Neural cell (in vitro differentiated cells): ENCODE measurements around the gene MARK1. TPM values are rescaled to one million over a fixed set of nuclear protein-coding genes. Genes with fewer than 3 reads are reported as not detected.

Experiments used
- H2AFZ ChIP-seq: fragments of 200-600, 300-800 bp; sonication (generic), shearing (Covaris generic); 2 replicates; pipeline ENCODE4 v1.6.0; 2014; ENCODE audit warnings: low read depth, mild to moderate bottlenecking, antibody characterized with exemption, low read length, moderate library complexity
- H3F3A ChIP-seq: fragments of 200-600 bp; shearing (Covaris generic); 2 replicates; pipeline ENCODE4 v1.6.1; 2016; ENCODE audit warnings: mild to moderate bottlenecking, moderate library complexity, mixed read lengths, antibody characterized with exemption, low read length; ENCODE audit not compliant: insufficient read depth, poor library complexity, severe bottlenecking
- H3K27ac ChIP-seq: fragments of 200-600, 300-800 bp; sonication (generic), shearing (Covaris generic); 2 replicates; pipeline ENCODE4 v1.5.1; 2014; ENCODE audit warnings: mild to moderate bottlenecking, low read length, moderate library complexity
- H3K27me3 ChIP-seq: fragments of 300-800, 200-600 bp; sonication (generic), shearing (Covaris generic); 2 replicates; pipeline ENCODE4 v1.6.0; 2014; ENCODE audit warnings: mild to moderate bottlenecking, low read depth, low read length, moderate library complexity; ENCODE audit not compliant: insufficient read depth
- H3K36me3 ChIP-seq: fragments of 300-800, 200-600 bp; sonication (generic), shearing (Covaris generic); 2 replicates; pipeline ENCODE4 v1.5.1; 2014; ENCODE audit warnings: mild to moderate bottlenecking, antibody characterized with exemption, low read length, moderate library complexity; ENCODE audit not compliant: insufficient read depth
- H3K4me2 ChIP-seq: fragments of 300-800, 200-600 bp; sonication (generic), shearing (Covaris generic); 2 replicates; pipeline ENCODE4 v1.6.0; 2014; ENCODE audit warnings: mild to moderate bottlenecking, low read length
- H3K4me3 ChIP-seq: fragments of 300-800, 200-600 bp; sonication (generic), shearing (Covaris generic); 2 replicates; pipeline ENCODE4 v1.5.1; 2014; ENCODE audit warnings: mild to moderate bottlenecking, low read length, moderate library complexity
- H3K79me2 ChIP-seq: fragments of 200-600 bp; shearing (Covaris generic); replicated peaks from 2 replicates; pipeline ENCODE4 v1.6.0; 2014; ENCODE audit warnings: mild to moderate bottlenecking, low read length, moderate library complexity; ENCODE audit not compliant: insufficient read depth
- H3K9ac ChIP-seq: fragments of 300-800, 200-600 bp; sonication (generic), shearing (Covaris generic); 2 replicates; pipeline ENCODE4 v1.6.1; 2016; ENCODE audit warnings: mild to moderate bottlenecking, low read length, mixed read lengths
- H3K9me2 ChIP-seq: fragments of 200-600 bp; shearing (Covaris generic); 2 replicates; pipeline ENCODE4 v1.6.1; 2016; ENCODE audit warnings: mild to moderate bottlenecking, low read length, mixed read lengths; ENCODE audit not compliant: insufficient read depth
- H3K9me3 ChIP-seq: fragments of 200-600, 300-800 bp; sonication (generic), shearing (Covaris generic); 2 replicates; pipeline ENCODE4 v1.6.1; 2016; ENCODE audit warnings: mild to moderate bottlenecking, mixed run types, low read length, moderate library complexity, mixed read lengths
- H4K20me1 ChIP-seq: fragments of 200-600 bp; shearing (Covaris generic); 2 replicates; pipeline ENCODE4 v1.6.1; 2016; ENCODE audit warnings: mild to moderate bottlenecking, mixed run types; ENCODE audit not compliant: insufficient read depth
- CTCF ChIP-seq: fragments of 450-650 bp; IDR thresholded peaks from 2 replicates; pipeline ENCODE4 v1.5.1; 2014; ENCODE audit warnings: antibody characterized with exemption, mild to moderate bottlenecking, moderate library complexity; ENCODE audit not compliant: poor library complexity, severe bottlenecking
- EP300 ChIP-seq: fragments of 450-650 bp; conservative IDR thresholded peaks from 2 replicates; pipeline ENCODE4 v1.6.1; 2014; ENCODE audit warnings: antibody characterized with exemption, mild to moderate bottlenecking, moderate library complexity; ENCODE audit not compliant: poor library complexity, severe bottlenecking
- EZH2 ChIP-seq: fragments of 200-600, 300-800 bp; shearing (Covaris generic), sonication (generic); IDR thresholded peaks from 2 replicates; pipeline ENCODE4 v1.6.1; 2014; ENCODE audit warnings: antibody characterized with exemption, low read length, borderline replicate concordance, mild to moderate bottlenecking; ENCODE audit not compliant: insufficient read depth, poor library complexity, severe bottlenecking
- MXI1 ChIP-seq: fragments of 450-650 bp; conservative IDR thresholded peaks from 2 replicates; pipeline ENCODE4 v1.6.1; 2014; ENCODE audit warnings: antibody characterized with exemption, mild to moderate bottlenecking; ENCODE audit not compliant: poor library complexity, severe bottlenecking
- POLR2AphosphoS5 ChIP-seq: IDR thresholded peaks from 2 replicates; pipeline ENCODE4 v1.6.1; 2012
- RAD21 ChIP-seq: fragments of 450-650 bp; conservative IDR thresholded peaks from 2 replicates; pipeline ENCODE4 v1.6.1; 2014; ENCODE audit warnings: antibody characterized with exemption, mild to moderate bottlenecking, moderate library complexity
- REST ChIP-seq: IDR thresholded peaks from 2 replicates; pipeline ENCODE4 v1.6.1; 2012; ENCODE audit warnings: borderline replicate concordance
- SMC3 ChIP-seq: fragments of 450-650 bp; conservative IDR thresholded peaks from 2 replicates; pipeline ENCODE4 v1.6.1; 2014; ENCODE audit warnings: antibody characterized with exemption, mild to moderate bottlenecking, moderate library complexity; ENCODE audit not compliant: poor library complexity
- TAF1 ChIP-seq: IDR thresholded peaks from 2 replicates; pipeline ENCODE4 v1.6.1; 2012; ENCODE audit warnings: low read depth
- polyA plus RNA-seq: library from polyadenylated mRNA; depleted of rRNA; stranded (reverse); fragments of >200 nt; gene quantifications from 2 replicates; pipeline ENCODE4 v1.2.3, GENCODE V29; 2014

Gene MARK1
- polyA plus RNA-seq, 1 donor from 2014 or later, result 38.6 TPM

- Histone ChIP-seq H3K4me2 (no peak overlapping the region), H2AFZ (no peak overlapping the region), H3K27ac (no peak overlapping the region), H3K27me3 (no peaks in the 10 kb centered on the region), H3F3A (no peaks in the 10 kb centered on the region), H3K79me2 (no peaks in the 10 kb centered on the region), H4K20me1 (no peaks in the 10 kb centered on the region), H3K9ac (no peak overlapping the region), H3K9me3 (no peaks in the 10 kb centered on the region), H3K36me3 (no peaks in the 10 kb centered on the region), H3K4me3 (no peak overlapping the region), H3K9me2 (no peaks in the 10 kb centered on the region)
- TF ChIP-seq SMC3, result no peak
- no peak for TF ChIP-seq EZH2
- TF ChIP-seq POLR2AphosphoS5, result no peak
- TF ChIP-seq CTCF, result no peak
- no peak for TF ChIP-seq TAF1
- no peak for TF ChIP-seq RAD21
- TF ChIP-seq MXI1, result no peak
- no peak for TF ChIP-seq EP300
Measured at GRCh38 chr1:220677251-220677650, 149.3 kb downstream of the MARK1 start.

GRCh38 chr1:220680085-220680687 is 152.2 kb downstream of the MARK1 start:
- Histone ChIP-seq H3K27me3 (no peaks in the 10 kb centered on the region), H3F3A (no peaks in the 10 kb centered on the region), H3K36me3 (no peaks in the 10 kb centered on the region), H3K9me3 (no peaks in the 10 kb centered on the region), H3K4me2 (no peak overlapping the region), H3K4me3 (no peak overlapping the region), H3K9ac (no peak overlapping the region), H3K79me2 (no peaks in the 10 kb centered on the region), H2AFZ (no peak overlapping the region), H3K27ac (no peak overlapping the region), H4K20me1 (no peaks in the 10 kb centered on the region), H3K9me2 (no peaks in the 10 kb centered on the region)
- no peak for TF ChIP-seq EZH2
- TF ChIP-seq RAD21, result peak; percentile 58
- no peak for TF ChIP-seq EP300
- no peak for TF ChIP-seq TAF1
- peak; percentile 64 for TF ChIP-seq SMC3
- TF ChIP-seq CTCF, result peak; percentile 70
- TF ChIP-seq REST, result no peak
- no peak for TF ChIP-seq POLR2AphosphoS5
- no peak for TF ChIP-seq MXI1
